H1 (cell line): ENCODE data around the gene RCAN3. TPM values are rescaled to one million over a fixed set of nuclear protein-coding genes. Genes with fewer than 3 reads are reported as not detected.

Experiments
- CEBPB ChIP-seq: IDR thresholded peaks from 2 replicates; pipeline ENCODE4 v1.6.1; 2012; ENCODE audit warnings: low read depth, low read length
- CHD1 ChIP-seq: IDR thresholded peaks from 2 replicates; pipeline ENCODE4 v1.6.1; 2012; ENCODE audit warnings: low read depth, low read length, improper control_type of control experiment
- CHD7 ChIP-seq: fragments of 300-600 bp; sonication (generic); IDR thresholded peaks from 2 replicates; pipeline ENCODE4 v1.7.1; 2012; ENCODE audit warnings: low read length, moderate library complexity, mild to moderate bottlenecking, inconsistent platforms; ENCODE audit not compliant: insufficient replicate concordance
- CREB1 ChIP-seq: IDR thresholded peaks from 2 replicates; pipeline ENCODE4 v1.6.1; 2012; ENCODE audit warnings: inconsistent platforms
- CTBP2 ChIP-seq: IDR thresholded peaks from 2 replicates; pipeline ENCODE4 v1.7.0; 2011; ENCODE audit warnings: borderline replicate concordance, mild to moderate bottlenecking, moderate library complexity, mixed read lengths, low read length; ENCODE audit not compliant: insufficient read depth, insufficient read length
- EGR1 ChIP-seq: IDR thresholded peaks from 2 replicates; pipeline ENCODE4 v1.6.1; 2011; ENCODE audit warnings: low read depth, low read length, borderline replicate concordance
- KDM4A ChIP-seq: IDR thresholded peaks from one replicate; pipeline ENCODE4 v1.7.1; 2012; ENCODE audit warnings: low read depth, mild to moderate bottlenecking, moderate library complexity, low read length, inconsistent platforms; ENCODE audit not compliant: severe bottlenecking
- PHF8 ChIP-seq: fragments of 200-600 bp; sonication (generic); conservative IDR thresholded peaks from 2 replicates; pipeline ENCODE4 v1.7.1; 2012; ENCODE audit warnings: low read depth, mild to moderate bottlenecking, inconsistent platforms, low read length, moderate library complexity
- POLR2A ChIP-seq, 2 experiments: IDR thresholded peaks; 1 replicate in 1 of 2; 2 replicates in 1 of 2; pipeline ENCODE4 v1.6.1; 2011; ENCODE audit warnings: low read depth in 2 of 2, low read length in 2 of 2, mild to moderate bottlenecking in 2 of 2; ENCODE audit errors: control extremely low read depth in 1 of 2
- RNF2 ChIP-seq: fragments of 200-900, 300-1000 bp; sonication (generic); IDR thresholded peaks from 2 replicates; pipeline ENCODE4 v1.7.1; 2016; ENCODE audit warnings: borderline replicate concordance, low read depth, mild to moderate bottlenecking, antibody characterized with exemption, low read length; ENCODE audit not compliant: poor library complexity, severe bottlenecking; ENCODE audit errors: missing control alignments
- SAP30 ChIP-seq: fragments of 300-600 bp; sonication (generic); IDR thresholded peaks from 2 replicates; pipeline ENCODE4 v1.7.1; 2012; ENCODE audit warnings: low read length, moderate library complexity, mild to moderate bottlenecking, inconsistent platforms; ENCODE audit not compliant: insufficient read depth, insufficient replicate concordance
- SP4 ChIP-seq: IDR thresholded peaks from 2 replicates; pipeline ENCODE4 v1.6.1; 2012; ENCODE audit warnings: low read length, inconsistent platforms
- TCF12 ChIP-seq: IDR thresholded peaks from 2 replicates; pipeline ENCODE4 v1.6.1; 2011; ENCODE audit warnings: low read depth, mild to moderate bottlenecking, low read length
- polyA plus RNA-seq, 7 experiments: library from polyadenylated mRNA; depleted of rRNA in 3 of 7; stranded (reverse) in 5 of 7; unstranded in 2 of 7; fragments of >200 nt in 5 of 7; fragments of 200-250 nt in 2 of 7; gene quantifications; 1 replicate in 5 of 7; 2 replicates in 1 of 7; 4 replicates in 1 of 7; pipeline versions ENCODE4 v1.2.1 to v1.2.3, GENCODE V29; 2011 to 2013; ENCODE audit warnings: missing spikeins in 2 of 7, mixed read lengths in 2 of 7
- total RNA-seq: library from RNA; stranded (reverse); fragmentation: NEBNext Ultra II Directional; extraction: Animal tissue kit (Norgen Biotek cat#: 25700); gene quantifications from 2 replicates; pipeline ENCODE4 v1.2.1, GENCODE V29; 2021

The RCAN3 gene
- total and polyA plus RNA-seq, 2 of the 8 experiments (the other 6 are each of a cell fraction or from before 2014, with no cell fraction given), result 5.6 to 16.6 TPM

GRCh38 chr1:24504560-24504959, 1.9 kb downstream of the RCAN3 start (continued):
- TF ChIP-seq CHD7, result no peak
- no peak for TF ChIP-seq POLR2A (IDR thresholded peaks at IDR 0.05; ENCODE audit: control extremely low read depth in 1 of 2, low read depth in 2 of 2, low read length in 2 of 2)
- TF ChIP-seq RNF2, result no peak
- no peak for TF ChIP-seq SAP30
- no peak for TF ChIP-seq CREB1
- TF ChIP-seq PHF8, result no peak
- no peak for TF ChIP-seq CHD1
- TF ChIP-seq TCF12, result no peak
- no peak for TF ChIP-seq CEBPB
- no peak for TF ChIP-seq KDM4A
- TF ChIP-seq SP4, result no peak
- TF ChIP-seq CTBP2, result no peak
- TF ChIP-seq EGR1, result no peak
